Muscle layer of duodenum (tissue), 2 donors: Measurements from ENCODE around the gene HOXC4.

Source experiments
- H3K27ac ChIP-seq: one replicate; pipeline ENCODE4 v1.7.0; 2013; ENCODE audit warnings: mild to moderate bottlenecking, low read length
- H3K27me3 ChIP-seq: one replicate; pipeline ENCODE4 v1.7.0; 2013; ENCODE audit warnings: low read depth, mild to moderate bottlenecking, control low read depth, low read length
- H3K36me3 ChIP-seq, 2 donors: one replicate each; pipeline ENCODE4 v1.7.0; 2013; ENCODE audit warnings: low read length in 2 of 2, control low read depth in 1 of 2, mild to moderate bottlenecking in 1 of 2; ENCODE audit not compliant: insufficient read depth in 2 of 2, control insufficient read depth in 1 of 2
- H3K4me1 ChIP-seq, 2 donors: one replicate each; pipeline ENCODE4 v1.7.0; 2013; ENCODE audit warnings: low read length in 2 of 2, mild to moderate bottlenecking in 2 of 2, control low read depth in 1 of 2, moderate library complexity in 1 of 2; ENCODE audit not compliant: insufficient read depth in 2 of 2, control insufficient read depth in 1 of 2
- H3K4me3 ChIP-seq, 2 donors: one replicate each; pipeline ENCODE4 v1.7.0; 2013; ENCODE audit warnings: low read length in 2 of 2, low read depth in 1 of 2, mild to moderate bottlenecking in 1 of 2
- H3K9me3 ChIP-seq, 2 donors: one replicate each; pipeline ENCODE4 v1.7.0; 2013; ENCODE audit warnings: low read length in 2 of 2, control low read depth in 1 of 2, mild to moderate bottlenecking in 1 of 2; ENCODE audit not compliant: control insufficient read depth in 1 of 2
- donor health status: healthy.

Gene HOXC4

GRCh38 chr12:54053751-54054741 lies at the start of gene HOXC4:
HOXC4 (plus strand) TSS chr12:54053835; CDS start chr12:54053923, 88 bp downstream.
- H3K36me3 ChIP-seq: no peaks in the 10 kb centered on the region
- peaks cover 12% of the 10 kb centered on the region for H3K27me3 ChIP-seq
- no peaks in the 10 kb centered on the region for H3K9me3 ChIP-seq
- H3K27ac ChIP-seq: peak within 1 kb of the TSS; percentile 77
- H3K4me3 ChIP-seq: peak within 1 kb of the TSS; percentile 83 to 86
- peaks cover 0 to 24% of the 10 kb centered on the region in 2 donors for H3K4me1 ChIP-seq

GRCh38 chr12:54004063-54004840 lies 49.4 kb upstream of the HOXC4 start:
- H3K4me3 ChIP-seq: no peak overlapping the region
- peaks cover 0 to 23% of the 10 kb centered on the region in 2 donors for H3K4me1 ChIP-seq
- no peak overlapping the region for H3K27ac ChIP-seq
- peaks cover 92% of the 10 kb centered on the region for H3K27me3 ChIP-seq
- peaks cover 0 to 3% of the 10 kb centered on the region in 2 donors for H3K36me3 ChIP-seq
- H3K9me3 ChIP-seq: no peaks in the 10 kb centered on the region

- Histone ChIP-seq H3K27me3 (peaks cover 93% of the 10 kb centered on the region), H3K27ac (no peak overlapping the region), H3K4me1 (peaks cover 0 to 24% of the 10 kb centered on the region in 2 donors)
These were observed 48.6 kb upstream of the HOXC4 start for GRCh38 chr12:54004841-54005530.

GRCh38 chr12:54005531-54005852 lies 48.1 kb upstream of the HOXC4 start:
- Histone ChIP-seq H3K27me3 (peaks cover 93% of the 10 kb centered on the region), H3K4me1 (peaks cover 0 to 19% of the 10 kb centered on the region in 2 donors), H3K4me3 (no peak overlapping the region), H3K9me3 (no peaks in the 10 kb centered on the region), H3K36me3 (no peaks in the 10 kb centered on the region), H3K27ac (no peak overlapping the region)

More at GRCh38 chr12:54004841-54005530, 48.6 kb upstream of the HOXC4 start:
- H3K4me3 ChIP-seq: no peak overlapping the region
- no peaks in the 10 kb centered on the region for H3K9me3 ChIP-seq
- no peaks in the 10 kb centered on the region for H3K36me3 ChIP-seq

- Histone ChIP-seq H3K27ac (no peak overlapping the region), H3K36me3 (no peaks in the 10 kb centered on the region), H3K4me1 (peaks cover 0 to 17% of the 10 kb centered on the region in 2 donors), H3K4me3 (peak overlapping the region in 1 of 2 donors; percentile 47), H3K27me3 (peaks cover 93% of the 10 kb centered on the region), H3K9me3 (no peaks in the 10 kb centered on the region)
These were observed 47.6 kb upstream of the HOXC4 start for GRCh38 chr12:54005853-54006558.

GRCh38 chr12:54006559-54007220 lies 46.9 kb upstream of the HOXC4 start:
- Histone ChIP-seq H3K4me3 (peak overlapping the region in 1 of 2 donors; percentile 47), H3K27ac (no peak overlapping the region), H3K4me1 (peaks cover 0 to 17% of the 10 kb centered on the region in 2 donors), H3K36me3 (no peaks in the 10 kb centered on the region), H3K27me3 (peaks cover 92% of the 10 kb centered on the region), H3K9me3 (no peaks in the 10 kb centered on the region)

GRCh38 chr12:54007538-54008259 lies 45.9 kb upstream of the HOXC4 start:
- Histone ChIP-seq H3K9me3 (no peaks in the 10 kb centered on the region), H3K36me3 (no peaks in the 10 kb centered on the region), H3K4me1 (peaks cover 0 to 17% of the 10 kb centered on the region in 2 donors), H3K4me3 (no peak overlapping the region), H3K27ac (no peak overlapping the region), H3K27me3 (peaks cover 87% of the 10 kb centered on the region)

- Histone ChIP-seq H3K27me3 (peaks cover 87% of the 10 kb centered on the region), H3K36me3 (no peaks in the 10 kb centered on the region), H3K4me1 (peaks cover 0 to 17% of the 10 kb centered on the region in 2 donors), H3K9me3 (no peaks in the 10 kb centered on the region), H3K27ac (no peak overlapping the region), H3K4me3 (no peak overlapping the region)
These were observed 45.4 kb upstream of the HOXC4 start for GRCh38 chr12:54008260-54008552.

- Histone ChIP-seq H3K36me3 (no peaks in the 10 kb centered on the region), H3K9me3 (no peaks in the 10 kb centered on the region), H3K27me3 (peaks cover 89% of the 10 kb centered on the region), H3K4me3 (peak overlapping the region in 1 of 2 donors; percentile 47), H3K4me1 (peaks cover 0 to 20% of the 10 kb centered on the region in 2 donors), H3K27ac (no peak overlapping the region)
These were observed 44.2 kb upstream of the HOXC4 start for GRCh38 chr12:54009171-54010052.
